ENCODE data around the gene UBXN7.

The UBXN7 gene

GRCh38 chr3:196336319-196337145 is 95.7 kb downstream of the UBXN7 start (continued):
- TF ChIP-seq ZNF518A (tag by site-specific recombination; conservative IDR thresholded peaks at IDR 0.05; ENCODE audit: low read depth) (no peak), ZNF777 (tag by site-specific recombination; IDR thresholded peaks at IDR 0.05; ENCODE audit: borderline replicate concordance) (no peak), ZNF18 (tag by site-specific recombination; IDR thresholded peaks at IDR 0.05) (no peak), ZNF274 (IDR thresholded peaks at IDR 0.05; ENCODE audit: low read length) (no peak), ZNF274 (tag by site-specific recombination; IDR thresholded peaks at IDR 0.05; ENCODE audit: borderline replicate concordance) (no peak), ZNF747 (tag by site-specific recombination; IDR thresholded peaks at IDR 0.05) (no peak), ZNF341 (tag by site-specific recombination; IDR thresholded peaks at IDR 0.05; ENCODE audit: low read depth) (no peak)

GRCh38 chr3:196335503-196335948 is 96.7 kb downstream of the UBXN7 start:
- ChIA-PET CTCF (no interaction called here), POLR2A (no interaction called here)
- H3K9me3 ChIP-seq (ENCODE audit: control insufficient read depth, insufficient read depth, low read depth, low read length) = no peaks in the 10 kb centered on the region
- no peaks in the 10 kb centered on the region for H3K4me1 ChIP-seq (ENCODE audit: control insufficient read depth, insufficient read depth, low read length)
- no peak overlapping the region for H3K27ac ChIP-seq (ENCODE audit: extremely low read depth, low read depth, low read length)
- no peaks in the 10 kb centered on the region for H3K36me3 ChIP-seq (ENCODE audit: control insufficient read depth in 2 of 2, insufficient read depth in 1 of 2, low read length in 2 of 2)
- TF ChIP-seq MEIS1 (CRISPR knock-in tag; IDR thresholded peaks at IDR 0.05; ENCODE audit: borderline replicate concordance) = no peak
- no peak for TF ChIP-seq ZNF560 (tag by site-specific recombination; IDR thresholded peaks at IDR 0.05; ENCODE audit: borderline replicate concordance)
- TF ChIP-seq OVOL3 (tag by site-specific recombination; IDR thresholded peaks at IDR 0.05) = no peak
- no peak for TF ChIP-seq AEBP2 (tag by site-specific recombination; IDR thresholded peaks at IDR 0.05; ENCODE audit: borderline replicate concordance)
- no peak for TF ChIP-seq ZIC2 (tag by site-specific recombination; IDR thresholded peaks at IDR 0.05)
- H3K4me3 ChIP-seq (ENCODE audit: low read depth, low read length) = no peak overlapping the region

- CTCF ChIA-PET = no interaction called here
- no peaks in the 10 kb centered on the region for H3K4me1 ChIP-seq (ENCODE audit: control insufficient read depth, insufficient read depth, low read length)
- POLR2A ChIA-PET = no interaction called here
- no peak overlapping the region for H3K4me3 ChIP-seq (ENCODE audit: low read depth, low read length)
- H3K36me3 ChIP-seq (ENCODE audit: control insufficient read depth in 2 of 2, insufficient read depth in 1 of 2, low read length in 2 of 2) = no peaks in the 10 kb centered on the region
- H3K9me3 ChIP-seq (ENCODE audit: control insufficient read depth, insufficient read depth, low read depth, low read length) = no peaks in the 10 kb centered on the region
- H3K27ac ChIP-seq (ENCODE audit: extremely low read depth, low read depth, low read length) = no peak overlapping the region
- TF ChIP-seq ZNF791 (tag by site-specific recombination; IDR thresholded peaks at IDR 0.05) = no peak
- no peak for TF ChIP-seq ZNF292 (tag by site-specific recombination; IDR thresholded peaks at IDR 0.05; ENCODE audit: borderline replicate concordance, low read depth)
- TF ChIP-seq ZNF571 (tag by site-specific recombination; IDR thresholded peaks at IDR 0.05) = no peak
- no peak for TF ChIP-seq ZNF560 (tag by site-specific recombination; IDR thresholded peaks at IDR 0.05; ENCODE audit: borderline replicate concordance)
- no peak for TF ChIP-seq SP7 (tag by site-specific recombination; IDR thresholded peaks at IDR 0.05)
- no peak for TF ChIP-seq ZNF707 (tag by site-specific recombination; IDR thresholded peaks at IDR 0.05)
- TF ChIP-seq ZBTB49 (tag by site-specific recombination; IDR thresholded peaks at IDR 0.05; ENCODE audit: low read depth) = no peak
- TF ChIP-seq ZNF175 (tag by site-specific recombination; IDR thresholded peaks at IDR 0.05) = no peak
- no peak for TF ChIP-seq ZNF10 (tag by site-specific recombination; IDR thresholded peaks at IDR 0.05)
- no peak for TF ChIP-seq SCRT1 (tag by site-specific recombination; IDR thresholded peaks at IDR 0.05; ENCODE audit: borderline replicate concordance)
- no peak for TF ChIP-seq ZNF555 (tag by site-specific recombination; conservative IDR thresholded peaks at IDR 0.05)
- TF ChIP-seq ZNF596 (tag by site-specific recombination; IDR thresholded peaks at IDR 0.05) = no peak
These were observed 97.2 kb downstream of the UBXN7 start for GRCh38 chr3:196334982-196335381.

Data from HEK293 (cell line).